Adrenal gland (tissue), 12 donors: Measurements from ENCODE around the gene ATXN7L1. TPM values are rescaled to one million over a fixed set of nuclear protein-coding genes. Genes with fewer than 3 reads are reported as not detected.

Source experiments
- DNase-seq, 7 donors: peaks; one replicate each; pipeline ENCODE4 v3.0.0-alpha.2; 2019 to 2020
- H3K27ac ChIP-seq, 5 donors: fragments of 200-600 bp; sonication (generic) in 4 of 5; 1 replicate in 3 of 5; 2 replicates in 2 of 5; pipeline versions ENCODE4 v1.5.1 to v1.8.0; 2016 to 2020; ENCODE audit warnings: mild to moderate bottlenecking in 1 of 5
- H3K27me3 ChIP-seq: fragments of 200-600 bp; 2 replicates; pipeline ENCODE4 v1.8.0; 2021
- H3K36me3 ChIP-seq, 2 donors: fragments of 200-600 bp; replicated peaks in 1 of 2; 1 replicate in 1 of 2; 2 replicates in 1 of 2; pipeline versions ENCODE4 v1.5.1 to v1.8.0; 2018 to 2022
- H3K4me1 ChIP-seq, 2 donors: fragments of 200-600 bp; replicated peaks in 1 of 2; 1 replicate in 1 of 2; 2 replicates in 1 of 2; pipeline versions ENCODE4 v1.5.1 to v1.8.0; 2018 to 2021
- H3K4me3 ChIP-seq, 4 donors: fragments of 200-600 bp; sonication (generic) in 3 of 4; one replicate each; pipeline ENCODE4 v1.5.1; 2016 to 2018
- H3K9me3 ChIP-seq, 3 donors: fragments of 200-600 bp; sonication (generic) in 1 of 3; replicated peaks in 1 of 3; 1 replicate in 2 of 3; 2 replicates in 1 of 3; pipeline versions ENCODE4 v1.5.1 to v1.8.0; 2016 to 2021
- CTCF ChIP-seq, 6 experiments: fragments of 450-650 bp in 4 of 6; fragments of 200-600 bp in 2 of 6; sonication (generic) in 1 of 6; IDR thresholded peaks; 1 replicate in 5 of 6; 2 replicates in 1 of 6; pipeline versions ENCODE4 v1.5.1 to v1.8.0; 2016 to 2021; ENCODE audit warnings: antibody characterized with exemption in 6 of 6, mild to moderate bottlenecking in 2 of 6, moderate library complexity in 1 of 6
- POLR2A ChIP-seq, 2 donors: fragments of 450-650 bp; IDR thresholded peaks; one replicate each; pipeline ENCODE4 v1.6.1; 2017; ENCODE audit warnings: antibody characterized with exemption in 2 of 2, mild to moderate bottlenecking in 2 of 2, moderate library complexity in 1 of 2
- WGBS, 4 donors: extraction: QIAGEN DNeasy Blood & Tissue Kit in 2 of 4; methylation state at CpG; one replicate each; pipeline versions ENCODE4 v1.1.5 to v1.1.7; 2013 to 2017; 5-methylcytosine and 5-hydroxymethylcytosine counted together
- intact Hi-C, 2 donors: fragments of 100-400 bp; cut with DNase I; formaldehyde crosslinking; loops; one replicate each; pipeline versions ENCODE4 v1.14.1 to v1.15.0; 2022 to 2023
- polyA plus RNA-seq, 3 donors: library from polyadenylated mRNA; stranded (reverse); fragments of 200-250 nt in 2 of 3; fragments of 350-450 nt in 1 of 3; fragmentation: Illumina TruSeq in 1 of 3; extraction: RNeasy Lipid Tissue Mini Kit (QIAGEN cat#74804) in 1 of 3; gene quantifications; one replicate each; pipeline ENCODE4 v1.2.3, GENCODE V29; 2013 to 2014
- total RNA-seq, 9 donors: library from RNA; depleted of rRNA in 4 of 9; stranded (reverse); fragments of >200 nt in 4 of 9; fragments of 120-200 nt in 1 of 9; fragmentation: NEBNext Ultra II Directional in 1 of 9; extraction: Animal tissue kit (Norgen Biotek cat#: 25700) in 1 of 9; gene quantifications; one replicate each; pipeline versions ENCODE4 v1.1.0 to v1.2.4, GENCODE V29; 2013 to 2023
- donor health status: healthy with polysubstance abuse.
- donor health status: Bipolar disorder and iron deficiency.
- donor health status: DM: yes; HTN: yes; CAD: no.
- donor health status: DM: no; HTN: no; CAD: no.
- donor health status: DM: no; HTN: no; CAD: no.
- donor health status: DM: yes; HTN: yes; CAD: no.

Gene ATXN7L1
- total and polyA plus RNA-seq, 12 donors, result 3.6 to 24.6 (median 9.0) TPM

GRCh38 chr7:105578496-105578895 lies 297.9 kb downstream of the ATXN7L1 start:
- H3K9me3 ChIP-seq, result no peaks in the 10 kb centered on the region
- intact Hi-C loops, result no loop called here
- no peak overlapping the region for H3K4me3 ChIP-seq
- no peaks in the 10 kb centered on the region for H3K27me3 ChIP-seq
- TF ChIP-seq POLR2A (IDR thresholded peaks at IDR 0.05) (no peak), CTCF (IDR thresholded peaks at IDR 0.05) (no peak)
- H3K36me3 ChIP-seq, result no peaks in the 10 kb centered on the region
- no peak overlapping the region for H3K27ac ChIP-seq
- peaks cover 0 to 8% of the 10 kb centered on the region in 2 donors for H3K4me1 ChIP-seq
- DNase-seq, result no peak

GRCh38 chr7:105577251-105577650 lies 299.1 kb downstream of the ATXN7L1 start:
- intact Hi-C loops, result no loop called here
- Histone ChIP-seq H3K9me3 (no peaks in the 10 kb centered on the region), H3K27me3 (no peaks in the 10 kb centered on the region), H3K4me3 (no peak overlapping the region), H3K27ac (no peak overlapping the region), H3K36me3 (no peaks in the 10 kb centered on the region), H3K4me1 (peaks cover 0 to 8% of the 10 kb centered on the region in 2 donors)
- DNase-seq, result no peak
- TF ChIP-seq CTCF (IDR thresholded peaks at IDR 0.05) (no peak), POLR2A (IDR thresholded peaks at IDR 0.05) (no peak)
- 87 to 94% (median 93%) methylated on average over 1 of the region's 1 CpG for WGBS, 4 donors

- no peak for DNase-seq
- H3K27ac ChIP-seq, result no peak overlapping the region
- WGBS, 4 donors, result 91 to 99% (median 95%) methylated on average over 2 of the region's 2 CpGs
- H3K27me3 ChIP-seq, result no peaks in the 10 kb centered on the region
- intact Hi-C loops, result no loop called here
- peaks cover 0 to 13% of the 10 kb centered on the region in 2 donors for H3K36me3 ChIP-seq
- no peaks in the 10 kb centered on the region for H3K9me3 ChIP-seq
- TF ChIP-seq CTCF (IDR thresholded peaks at IDR 0.05) (no peak), POLR2A (IDR thresholded peaks at IDR 0.05) (no peak)
- peaks cover 0 to 5% of the 10 kb centered on the region in 2 donors for H3K4me1 ChIP-seq
- no peak overlapping the region for H3K4me3 ChIP-seq
These were observed 304.5 kb downstream of the ATXN7L1 start for GRCh38 chr7:105571891-105572290.

GRCh38 chr7:105567821-105568220 lies 308.6 kb downstream of the ATXN7L1 start:
- TF ChIP-seq POLR2A (IDR thresholded peaks at IDR 0.05), result no peak
- no peak for TF ChIP-seq CTCF (IDR thresholded peaks at IDR 0.05)
- no peak for DNase-seq
- no peak overlapping the region for H3K4me3 ChIP-seq
- H3K4me1 ChIP-seq, result peaks cover 0 to 5% of the 10 kb centered on the region in 2 donors
- no peak overlapping the region for H3K27ac ChIP-seq
- H3K27me3 ChIP-seq, result no peaks in the 10 kb centered on the region
- peaks cover 0 to 41% of the 10 kb centered on the region in 2 donors for H3K36me3 ChIP-seq
- H3K9me3 ChIP-seq, result no peaks in the 10 kb centered on the region
- 92 to 98% (median 96%) methylated on average over 3 of the region's 3 CpGs for WGBS, 4 donors
- intact Hi-C loops, result no loop called here
